GM12891 (cell line): Measurements from ENCODE around the gene CPEB1. TPM values are rescaled to one million over a fixed set of nuclear protein-coding genes. Genes with fewer than 3 reads are reported as not detected.
A peak's percentile ranks its signal among the peaks of the same experiment; 100 is the strongest.

Experiments used
- DNase-seq: peaks from one replicate; pipeline ENCODE4 v3.0.0; 2011; ENCODE audit warnings: low spot score; ENCODE audit not compliant: insufficient read length
- FAIRE-seq: peaks from 2 replicates; lab custom pipeline; 2011; peaks lifted over from hg19 to GRCh38; lab: Jason Lieb, UNC
- PAX5 ChIP-seq: IDR thresholded peaks from 2 replicates; pipeline ENCODE4 v1.6.1; 2011; ENCODE audit warnings: low read length, moderate library complexity, mild to moderate bottlenecking; ENCODE audit not compliant: insufficient read depth, severe bottlenecking
- POLR2A ChIP-seq: IDR thresholded peaks from 2 replicates; pipeline ENCODE4 v1.6.1; 2011; ENCODE audit warnings: low read depth, low read length, control low read depth
- POLR2AphosphoS5 ChIP-seq: IDR thresholded peaks from 2 replicates; pipeline ENCODE4 v1.6.1; 2011; ENCODE audit warnings: low read depth, low read length, control low read depth
- POU2F2 ChIP-seq: IDR thresholded peaks from 2 replicates; pipeline ENCODE4 v1.6.1; 2011; ENCODE audit warnings: low read depth, mild to moderate bottlenecking, control low read depth, low read length, moderate library complexity
- SPI1 ChIP-seq: IDR thresholded peaks from 2 replicates; pipeline ENCODE4 v1.6.1; 2011; ENCODE audit warnings: low read depth, low read length, control low read depth
- TAF1 ChIP-seq: IDR thresholded peaks from 2 replicates; pipeline ENCODE4 v1.6.1; 2011; ENCODE audit warnings: low read depth, low read length, control low read depth
- polyA plus RNA-seq: library from polyadenylated mRNA; unstranded; fragments of >200 nt; gene quantifications from one replicate; pipeline ENCODE4 v1.2.1, GENCODE V29; 2012; ENCODE audit warnings: low read depth, missing spikeins, inconsistent platforms; ENCODE audit not compliant: missing spikeins

The CPEB1 gene
- 0.40 TPM for polyA plus RNA-seq

- FAIRE-seq (no peak), DNase-seq (no peak)
- TF ChIP-seq POLR2AphosphoS5 = no peak
- TF ChIP-seq PAX5 = no peak
- TF ChIP-seq POLR2A = no peak
- TF ChIP-seq TAF1 = no peak
- no peak for TF ChIP-seq POU2F2
- no peak for TF ChIP-seq SPI1
These were observed at the start of gene CPEB1 for GRCh38 chr15:82647045-82647834. Gene CPEB1 (minus strand): TSS chr15:82647363. CDS start chr15:82628459, 18,904 bp downstream.

GRCh38 chr15:82692171-82692570 is 45.0 kb upstream of the CPEB1 start:
- FAIRE-seq = no peak
- no peak for DNase-seq
- TF ChIP-seq POU2F2 (no peak), PAX5 (no peak), SPI1 (no peak), TAF1 (no peak), POLR2AphosphoS5 (no peak), POLR2A (no peak)

GRCh38 chr15:82689147-82689546 is 42.0 kb upstream of the CPEB1 start:
- DNase-seq = no peak
- no peak for TF ChIP-seq TAF1
- TF ChIP-seq POU2F2 = no peak
- TF ChIP-seq POLR2AphosphoS5 = no peak
- TF ChIP-seq POLR2A = no peak
- no peak for FAIRE-seq

- DNase-seq (no peak), FAIRE-seq (no peak)
- no peak for TF ChIP-seq POLR2AphosphoS5
- TF ChIP-seq TAF1 = no peak
- TF ChIP-seq PAX5 = no peak
- no peak for TF ChIP-seq SPI1
These were observed 41.5 kb upstream of the CPEB1 start for GRCh38 chr15:82688691-82689090.

- TF ChIP-seq TAF1 = no peak
- no peak for TF ChIP-seq POU2F2
- TF ChIP-seq POLR2A = no peak
- no peak for TF ChIP-seq POLR2AphosphoS5
- no peak for TF ChIP-seq PAX5
- no peak for TF ChIP-seq SPI1
- FAIRE-seq (no peak), DNase-seq (no peak)
These were observed 34.2 kb upstream of the CPEB1 start for GRCh38 chr15:82681371-82681770.

GRCh38 chr15:82680200-82681102 is 33.3 kb upstream of the CPEB1 start:
- TF ChIP-seq POU2F2 = no peak
- DNase-seq = peak; percentile 62
- no peak for FAIRE-seq

GRCh38 chr15:82679626-82680199 is 32.5 kb upstream of the CPEB1 start:
- FAIRE-seq = no peak
- DNase-seq = no peak
- TF ChIP-seq POU2F2 = no peak
- TF ChIP-seq PAX5 = no peak

GRCh38 chr15:82677720-82678323 is 30.7 kb upstream of the CPEB1 start:
- TF ChIP-seq POLR2A (no peak), SPI1 (no peak), POU2F2 (no peak), TAF1 (no peak), POLR2AphosphoS5 (no peak), PAX5 (no peak)
- FAIRE-seq (no peak), DNase-seq (no peak)

GRCh38 chr15:82674873-82675272 is 27.7 kb upstream of the CPEB1 start:
- DNase-seq (no peak), FAIRE-seq (no peak)
- TF ChIP-seq POU2F2 = no peak
- TF ChIP-seq POLR2AphosphoS5 = no peak
- TF ChIP-seq SPI1 = no peak
- TF ChIP-seq PAX5 = no peak
- no peak for TF ChIP-seq POLR2A
- TF ChIP-seq TAF1 = no peak

- FAIRE-seq (no peak), DNase-seq (no peak)
- TF ChIP-seq POU2F2 = no peak
- TF ChIP-seq TAF1 = no peak
- TF ChIP-seq POLR2AphosphoS5 = no peak
- TF ChIP-seq POLR2A = no peak
- TF ChIP-seq SPI1 = no peak
- TF ChIP-seq PAX5 = no peak
These were observed 23.5 kb upstream of the CPEB1 start for GRCh38 chr15:82670699-82671098.
